ENCODE data around the gene RRP1.

The RRP1 gene

DNA sequence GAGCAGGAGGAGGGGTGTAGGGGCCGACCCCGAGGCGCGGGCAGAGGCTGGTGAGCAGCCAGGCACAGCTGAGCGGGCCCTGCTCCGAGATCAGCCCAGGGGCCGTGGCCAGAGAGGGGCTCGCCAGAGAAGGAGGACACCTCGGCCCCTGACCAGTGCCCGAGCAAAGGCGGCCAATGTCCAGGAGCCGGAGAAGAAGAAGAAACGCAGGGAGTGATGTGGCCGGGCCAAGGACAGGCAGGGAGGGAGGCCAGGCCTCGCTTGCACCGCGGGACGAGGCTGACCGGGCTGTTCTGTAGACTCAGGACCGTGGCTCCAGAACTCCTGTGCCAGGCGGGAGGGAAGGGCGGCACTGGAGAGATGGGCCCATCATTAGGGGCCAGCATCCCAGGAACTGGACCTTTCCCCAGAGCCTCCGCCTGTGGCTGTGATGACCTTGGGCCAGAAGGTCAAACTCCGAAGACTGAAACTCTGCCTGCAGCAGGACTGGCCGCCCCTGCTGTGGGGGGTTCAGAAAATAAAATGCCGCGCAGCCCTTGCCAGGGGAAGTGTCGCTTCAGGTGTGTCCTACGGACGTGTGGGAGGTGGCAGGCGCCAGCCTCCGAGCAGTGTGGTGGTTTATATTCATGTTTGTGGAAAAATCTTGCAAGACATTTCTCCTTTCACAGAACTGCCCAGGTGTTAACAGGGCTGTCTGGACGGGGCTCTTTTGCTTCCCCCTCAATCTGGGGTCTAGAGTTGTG lies 14.4 kb downstream of the RRP1 start:
- no peak for DNase-seq

DNA sequence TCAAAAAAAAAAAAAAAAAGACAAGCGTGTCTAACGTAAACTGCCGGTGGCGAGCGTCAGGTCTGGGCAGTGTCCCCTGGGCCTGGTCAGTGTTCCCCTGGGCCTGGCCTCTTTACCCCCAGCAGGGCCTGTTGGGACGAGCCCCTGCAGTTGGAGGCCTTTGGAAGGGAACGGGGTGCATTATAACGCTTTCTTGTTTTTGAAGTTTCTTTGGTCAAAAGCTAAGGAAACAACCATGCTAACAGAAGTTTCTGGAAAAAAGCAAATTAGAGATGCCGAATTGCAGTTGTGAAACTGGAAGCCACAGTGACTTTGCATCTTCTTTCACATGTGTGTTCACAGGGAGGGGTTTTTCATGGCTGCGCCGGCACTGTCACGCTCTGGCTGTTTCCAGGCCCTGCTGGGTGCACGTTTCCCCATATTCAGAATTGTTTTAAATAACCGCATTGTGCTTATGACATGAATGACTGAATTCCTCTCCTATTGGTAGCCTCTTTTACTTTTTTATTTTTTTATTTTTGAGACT lies 16.0 kb downstream of the RRP1 start:
- no peak for DNase-seq

DNA sequence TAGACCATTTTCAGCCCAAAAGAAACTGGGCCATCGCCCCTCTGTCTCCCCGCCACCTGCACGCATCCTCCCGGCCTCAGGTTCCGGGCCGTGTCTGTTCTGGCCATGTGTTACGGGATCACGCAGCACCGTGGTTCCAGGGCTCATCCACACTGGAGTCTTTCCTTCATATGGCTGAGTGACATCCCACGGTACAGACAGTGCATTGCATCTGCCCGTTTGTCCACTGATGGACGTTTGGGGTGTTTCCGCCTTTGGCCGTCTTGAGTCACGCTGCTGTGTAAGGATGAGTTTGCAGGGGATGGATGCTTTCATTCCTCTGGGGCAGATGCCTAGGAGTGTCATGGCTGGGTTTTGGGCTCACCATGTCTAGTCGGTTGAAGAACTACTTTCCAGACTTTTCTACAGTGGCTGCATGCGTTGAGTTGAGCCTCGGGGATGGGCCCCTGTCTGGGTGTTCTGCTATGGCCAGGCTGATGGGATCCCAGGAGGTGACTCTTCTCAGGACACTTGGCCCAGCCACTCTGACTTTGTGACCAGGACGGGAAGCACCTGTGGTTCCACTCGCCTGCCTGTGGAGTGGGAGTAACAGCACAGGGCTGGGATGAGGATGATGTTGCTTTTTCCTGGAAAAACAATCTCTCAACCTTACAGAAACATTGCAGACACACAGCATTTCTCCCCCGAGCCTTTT lies 16.8 kb downstream of the RRP1 start:
- no peak for DNase-seq

DNA sequence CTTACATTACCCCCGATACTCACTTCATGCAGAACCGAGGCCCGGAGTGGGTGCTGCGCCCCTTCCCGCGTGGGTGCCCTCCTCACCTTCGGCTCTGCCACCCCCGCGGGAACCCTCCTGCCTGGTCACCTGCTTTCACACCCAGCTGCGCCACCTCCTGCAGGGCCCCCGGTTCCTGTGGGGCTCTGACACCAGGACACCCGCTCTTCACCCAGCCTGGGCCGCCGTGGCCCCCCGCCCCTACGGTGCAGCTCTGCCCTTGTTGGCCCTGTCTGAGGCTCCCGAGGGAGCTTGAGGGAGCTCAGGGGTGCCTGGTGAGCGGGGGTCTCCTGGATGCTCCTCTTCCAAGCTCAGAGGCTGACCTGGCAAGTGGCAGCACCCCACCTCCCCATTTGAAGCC lies 19.0 kb downstream of the RRP1 start:
- DNase-seq: no peak

DNA sequence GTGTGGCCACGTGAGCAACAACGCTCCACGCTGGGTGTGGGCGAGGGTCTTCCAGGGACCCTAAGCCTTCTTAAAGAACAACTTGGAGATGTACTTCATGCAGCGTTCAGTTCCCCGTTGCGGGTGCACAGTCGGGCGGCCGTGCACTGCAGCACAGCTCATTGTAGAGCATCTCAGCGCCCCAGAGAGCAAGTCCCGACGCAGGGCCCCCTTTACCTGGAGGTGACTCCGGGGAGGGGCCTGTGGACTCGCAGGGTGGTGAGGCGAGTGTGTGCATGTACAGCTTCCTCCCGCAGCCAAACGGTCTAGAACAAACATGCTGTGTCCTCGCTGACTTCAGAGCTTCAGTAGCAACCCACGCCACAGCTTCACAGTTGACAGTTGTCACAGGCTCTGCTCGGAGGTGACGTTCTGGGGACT lies 19.5 kb downstream of the RRP1 start:
- no peak for DNase-seq

DNA sequence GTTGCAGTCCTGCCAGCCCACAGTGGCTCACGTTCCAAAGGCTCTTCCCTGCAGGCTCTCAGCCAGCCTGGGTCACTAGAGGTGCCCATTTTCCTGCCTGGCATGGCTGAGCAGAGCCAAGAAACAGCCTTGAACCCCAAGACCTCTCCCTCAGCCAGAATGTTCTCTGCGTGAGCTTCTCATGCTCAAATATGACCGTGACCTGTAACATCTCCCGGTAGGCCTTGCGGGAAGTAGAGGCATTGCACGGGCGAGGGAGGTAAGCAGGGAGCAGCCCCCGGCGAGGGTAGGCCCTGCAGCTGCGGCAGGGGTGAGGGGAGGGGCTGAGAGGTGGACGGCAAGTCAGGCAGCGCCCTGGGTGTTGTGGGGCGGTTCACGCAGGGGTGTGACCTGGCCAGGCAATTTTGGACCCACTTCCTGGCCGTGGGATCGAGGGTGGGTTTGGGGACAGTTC lies 20.0 kb downstream of the RRP1 start:
- no peak for DNase-seq

DNA sequence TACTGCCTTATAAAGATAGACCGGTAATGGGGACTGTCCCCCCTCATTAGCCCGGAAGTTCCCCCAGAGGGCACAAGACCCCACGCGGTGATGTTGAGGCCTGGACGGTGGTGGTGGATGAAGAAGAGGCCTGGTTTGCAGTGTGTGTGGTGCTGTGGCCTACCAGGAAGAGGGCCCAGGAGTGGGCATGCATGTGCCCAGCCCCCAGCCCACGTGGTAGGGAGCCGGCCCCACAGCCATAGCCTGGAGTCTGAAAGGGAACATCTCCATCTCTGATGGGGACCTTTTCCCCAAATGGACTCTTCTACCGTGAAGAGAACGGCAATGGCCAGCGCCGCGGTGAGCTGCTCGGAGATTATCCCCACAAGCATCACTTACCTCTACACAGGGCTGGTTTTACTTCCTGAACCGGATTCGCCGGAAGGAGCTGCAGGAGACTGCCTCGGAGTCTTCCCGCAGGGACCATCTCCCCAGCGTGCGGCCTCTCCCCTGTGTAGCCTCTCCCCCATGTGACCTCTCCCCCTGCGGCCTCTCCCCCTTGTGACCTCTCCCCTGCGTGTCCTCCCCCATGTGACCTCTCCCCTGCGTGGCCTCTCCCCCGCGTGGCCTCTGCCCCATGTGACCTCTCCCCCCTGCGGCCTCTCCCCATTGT lies 20.6 kb downstream of the RRP1 start:
- DNase-seq: no peak

DNA sequence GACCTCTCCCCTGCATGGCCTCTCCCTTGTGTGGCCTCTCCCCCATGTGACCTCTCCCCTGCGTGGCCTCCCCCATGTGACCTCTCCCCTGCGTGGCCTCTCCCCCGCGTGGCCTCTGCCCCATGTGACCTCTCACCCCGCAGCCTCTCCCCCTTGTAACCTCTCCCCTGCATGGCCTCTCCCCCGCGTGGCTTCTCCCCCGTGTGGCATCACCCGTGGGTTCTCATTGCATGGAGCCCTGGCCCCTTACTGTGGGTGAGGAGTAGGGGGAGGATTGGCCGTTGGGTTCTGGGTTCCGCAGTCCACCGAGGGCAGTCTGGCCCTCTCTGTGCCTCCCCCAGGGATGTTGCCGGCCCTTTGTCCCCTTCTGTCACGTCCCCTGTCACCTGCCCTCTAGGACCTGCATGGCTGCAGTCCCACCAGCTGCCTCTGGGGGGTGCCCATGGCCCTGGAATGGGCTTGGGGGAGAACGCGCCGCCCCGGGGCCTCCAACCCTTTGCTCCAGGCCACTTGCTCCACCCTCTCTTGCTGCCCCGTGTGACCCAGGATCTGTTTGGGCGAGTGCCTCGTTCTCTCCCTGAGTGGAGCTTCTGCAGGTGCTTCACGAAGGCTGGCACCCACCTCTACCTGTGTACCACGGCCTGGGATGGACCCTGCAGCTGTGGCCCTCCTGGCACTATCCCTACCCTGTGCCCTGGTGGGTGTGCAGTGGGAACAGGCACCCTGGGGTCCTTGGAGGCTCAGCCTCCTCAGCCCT lies 21.3 kb downstream of the RRP1 start:
- DNase-seq: peak; percentile 26 to 49

DNA sequence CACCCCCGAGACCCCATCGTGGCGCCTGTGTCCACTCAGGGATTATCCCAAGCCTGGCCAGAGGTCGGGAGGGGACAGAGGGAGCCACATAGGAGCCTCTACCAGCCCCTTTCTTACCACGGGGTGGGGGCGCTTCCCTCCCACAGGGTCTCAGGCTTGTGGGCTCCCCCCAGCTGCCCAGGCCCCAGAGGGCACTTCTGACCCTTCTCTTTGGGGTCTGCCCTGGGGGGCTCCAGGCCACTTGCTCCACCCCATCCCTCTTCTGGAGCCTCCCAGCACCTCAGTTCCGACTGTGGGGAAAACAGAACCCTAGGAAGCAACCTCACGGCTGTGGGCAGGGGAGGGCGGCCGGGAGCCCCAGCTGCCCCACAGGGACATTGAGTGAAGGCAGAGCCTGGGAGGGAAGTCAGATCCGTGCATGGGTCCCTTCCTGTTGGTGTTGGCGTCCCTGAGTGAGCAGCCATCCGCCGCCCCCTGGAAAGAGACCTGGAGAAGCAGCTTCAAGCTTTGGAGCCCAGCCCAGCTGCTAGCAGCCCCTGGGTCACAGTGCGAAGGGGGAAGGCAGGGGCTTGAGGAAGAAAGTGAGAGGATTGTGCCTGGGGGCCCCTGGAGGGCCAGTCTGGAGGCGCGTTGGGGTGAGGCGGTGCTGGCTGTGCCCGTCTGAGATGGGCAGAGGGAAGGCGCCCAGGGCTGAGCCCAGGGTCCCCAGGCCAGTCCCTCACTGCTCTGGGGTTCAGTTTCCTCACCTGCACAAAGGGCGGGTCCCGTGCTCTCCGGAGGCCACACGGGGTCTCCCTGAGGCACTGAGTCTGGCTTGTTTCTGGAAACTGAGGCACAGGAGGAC lies 22.1 kb downstream of the RRP1 start:
- no peak for DNase-seq

DNA sequence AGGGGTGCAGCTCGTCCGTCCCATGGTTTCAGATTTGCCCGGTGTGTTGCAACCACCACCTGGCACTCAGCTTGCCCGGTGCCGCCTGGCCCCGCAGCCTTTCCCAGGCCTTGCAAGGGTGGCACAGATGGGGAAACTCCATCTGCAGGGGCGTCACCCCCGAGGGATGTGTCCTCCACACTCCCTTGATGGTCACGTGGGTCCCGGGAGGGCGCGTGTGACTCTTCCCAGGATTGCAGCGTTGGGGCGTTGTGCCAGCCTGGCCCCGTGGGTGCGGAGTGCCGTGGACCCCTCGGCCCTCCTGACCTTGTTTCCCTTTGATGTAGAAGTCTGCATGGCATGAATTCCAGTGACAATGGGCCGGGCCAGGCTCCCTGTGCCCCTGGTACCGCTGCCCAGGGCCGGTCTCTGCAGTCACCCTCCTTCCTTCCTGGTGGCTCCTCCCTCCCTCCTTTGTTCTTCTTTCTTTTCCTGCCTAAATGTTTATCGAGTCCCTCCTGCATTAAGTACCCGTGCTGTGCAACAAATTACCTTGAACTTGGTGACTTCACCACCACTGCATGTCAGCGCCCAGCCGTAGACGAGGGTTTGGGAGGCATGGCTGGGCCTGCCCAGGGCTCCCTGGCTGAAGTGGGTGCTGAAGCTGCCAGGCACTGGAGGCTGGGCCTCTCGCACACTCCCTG lies 22.9 kb downstream of the RRP1 start:
- peak; percentile 44 to 59 for DNase-seq

DNA sequence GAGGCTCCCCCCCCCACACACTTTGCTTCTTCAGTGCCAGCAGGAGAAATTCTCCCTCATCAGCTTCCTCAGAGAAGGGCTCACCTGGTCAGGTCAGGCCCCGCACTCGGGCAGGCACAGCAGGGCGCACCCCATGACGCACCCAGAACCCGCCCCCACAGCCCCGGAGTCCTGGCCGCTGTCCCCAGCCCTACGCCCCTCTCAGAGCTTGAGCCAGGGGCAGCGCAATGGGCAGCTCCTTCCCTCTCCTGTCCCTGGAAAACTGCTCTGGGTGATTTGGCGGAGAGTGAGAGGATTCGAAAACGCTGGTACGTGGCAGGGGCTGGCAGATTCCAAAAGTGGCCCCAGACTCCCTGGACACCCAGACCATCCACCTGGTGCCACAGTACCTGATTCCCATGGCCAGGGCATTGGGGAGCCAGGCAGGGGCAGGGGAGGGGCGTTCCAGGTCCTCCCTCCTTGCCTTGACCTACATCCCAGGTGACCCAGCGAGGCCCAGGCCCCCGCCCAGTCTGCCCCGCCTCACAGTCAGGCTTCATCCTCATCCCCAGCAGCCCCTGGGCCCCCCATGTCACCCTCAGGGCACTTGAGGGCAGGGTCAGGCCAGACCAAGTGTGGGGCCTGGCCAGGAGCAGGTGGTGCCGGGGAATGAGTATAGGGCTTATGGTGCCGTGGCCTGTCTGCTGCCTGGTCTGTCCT lies 23.7 kb downstream of the RRP1 start:
- DNase-seq: no peak

DNA sequence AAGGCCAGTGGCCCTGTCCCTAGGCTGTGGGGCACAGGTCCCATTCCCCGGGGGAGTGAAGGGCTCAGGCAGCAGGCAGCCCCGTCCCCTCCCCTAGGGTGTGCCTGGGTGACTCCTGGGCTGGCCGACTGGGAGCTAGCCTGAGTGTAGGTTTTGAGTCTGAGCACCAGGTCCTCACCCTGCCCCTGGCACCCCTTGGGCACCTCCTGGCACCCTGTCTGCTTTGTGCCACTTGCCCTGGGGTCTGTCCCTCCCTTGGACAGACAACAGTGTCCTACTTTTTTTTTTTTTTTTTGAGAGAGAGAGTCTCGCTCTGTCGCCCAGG lies 24.2 kb downstream of the RRP1 start:
- DNase-seq: no peak

DNA sequence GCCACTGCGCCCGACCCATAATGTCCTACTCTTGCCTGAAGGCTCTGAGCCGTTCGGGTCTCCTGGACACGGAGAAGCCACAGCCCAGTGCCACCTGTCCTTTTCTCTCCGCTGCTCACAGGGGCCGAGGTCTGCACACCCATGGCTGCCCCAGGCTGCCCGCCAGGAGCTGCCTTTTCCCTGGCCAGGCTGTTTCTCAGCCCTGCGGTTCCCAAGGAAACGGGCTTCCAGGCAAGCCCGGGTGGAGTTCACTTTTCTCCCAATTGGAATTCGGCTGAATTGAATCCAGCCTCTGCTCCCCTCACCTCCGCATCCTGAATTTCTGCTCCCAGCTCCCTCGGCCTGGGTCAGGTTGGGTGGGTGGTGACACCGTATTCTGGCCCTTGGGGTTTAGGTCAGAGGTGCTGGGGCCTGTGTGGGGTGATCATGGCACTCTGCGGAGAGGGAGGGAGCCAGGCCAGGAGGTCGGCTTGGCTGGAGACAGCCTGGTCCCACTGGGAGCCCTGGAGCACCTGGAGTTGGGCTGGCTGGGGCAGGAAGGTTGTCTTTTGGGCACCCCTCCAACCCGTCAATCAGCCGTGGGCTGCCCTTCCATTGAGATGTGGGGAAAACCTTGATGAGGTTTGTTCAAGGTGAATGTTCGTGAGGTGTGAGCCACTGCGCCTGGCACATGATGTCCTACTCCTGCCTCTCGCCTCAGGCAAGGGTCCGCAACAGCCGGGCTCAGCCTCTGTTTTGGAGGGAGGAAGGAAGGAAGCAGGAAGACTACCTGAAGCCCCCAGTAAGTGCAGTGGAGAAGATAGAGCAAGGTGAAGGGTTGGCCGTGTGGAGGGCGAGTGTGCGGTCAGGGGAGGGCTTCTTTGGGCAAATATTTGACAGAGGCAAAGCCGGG lies 25.1 kb downstream of the RRP1 start:
- no peak for DNase-seq

DNA sequence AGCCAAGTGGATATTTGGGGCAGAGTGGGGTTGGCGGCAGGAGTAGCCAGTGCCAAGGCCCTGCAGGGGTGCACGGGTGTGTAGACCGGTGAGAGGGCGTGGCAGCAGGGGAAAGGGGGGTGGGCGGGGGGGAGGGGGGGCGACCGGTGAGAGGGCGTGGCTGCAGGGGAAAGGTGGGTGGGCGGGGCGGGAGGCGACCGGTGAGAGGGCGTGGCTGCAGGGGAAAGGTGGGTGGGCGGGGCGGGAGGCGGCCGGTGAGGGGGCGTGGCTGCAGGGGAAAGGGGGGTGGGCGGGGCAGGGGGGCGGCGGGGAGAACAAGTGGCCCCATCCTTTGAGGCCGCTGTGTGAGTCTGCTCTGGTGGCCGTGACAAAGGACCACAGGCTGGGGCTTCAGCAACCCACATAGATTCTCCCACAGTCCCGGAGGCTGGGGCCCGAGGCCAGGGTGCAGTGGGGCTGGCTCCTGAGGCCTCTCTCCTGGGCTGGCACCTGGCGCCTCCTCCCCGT lies 25.8 kb downstream of the RRP1 start:
- DNase-seq: peak in 1 of 2 experiments; percentile 45

DNA sequence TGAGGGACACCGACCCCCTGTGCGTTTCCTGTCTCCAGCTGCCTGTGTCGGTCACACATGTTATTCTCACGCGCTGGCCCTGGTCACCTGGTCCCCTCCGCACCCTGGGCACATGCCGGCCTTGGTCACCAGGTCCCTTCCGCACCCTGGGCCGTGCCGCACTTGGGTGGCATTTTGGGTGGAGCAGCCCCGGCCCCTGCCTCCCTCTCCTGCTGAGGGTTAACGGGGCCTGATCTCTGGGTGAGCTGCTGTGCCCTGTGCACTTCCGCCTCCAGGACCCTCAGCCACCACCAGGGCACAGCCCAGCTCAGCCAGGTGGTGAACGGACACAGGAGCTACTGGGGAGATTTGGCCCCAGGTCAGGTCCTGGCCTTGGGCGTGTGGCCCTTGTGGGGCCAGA lies 26.6 kb downstream of the RRP1 start:
- DNase-seq: no peak

DNA sequence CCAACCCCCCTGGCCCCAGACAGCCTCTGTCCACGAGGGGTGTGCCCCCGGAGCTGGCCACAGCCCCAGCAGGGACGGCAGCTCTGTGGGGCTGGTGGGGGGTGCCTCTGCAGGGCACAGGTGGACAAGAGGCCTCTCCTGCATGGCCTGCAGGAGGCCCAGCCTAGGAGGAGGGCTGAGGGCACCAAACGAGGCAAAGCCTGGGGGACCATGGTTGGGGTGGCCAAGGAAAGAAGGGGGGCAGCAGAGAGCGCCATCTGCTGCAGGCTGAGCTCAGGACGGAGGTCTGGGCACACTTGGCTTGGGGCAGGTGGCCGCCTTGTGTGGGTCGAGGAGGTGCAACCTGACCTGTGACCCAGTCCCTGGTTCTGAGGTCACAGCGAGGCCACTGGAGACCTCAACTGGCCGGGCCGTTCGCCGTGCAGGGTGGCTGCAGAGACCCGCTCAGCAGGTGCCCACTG lies 27.3 kb downstream of the RRP1 start:
- no peak for DNase-seq

DNA sequence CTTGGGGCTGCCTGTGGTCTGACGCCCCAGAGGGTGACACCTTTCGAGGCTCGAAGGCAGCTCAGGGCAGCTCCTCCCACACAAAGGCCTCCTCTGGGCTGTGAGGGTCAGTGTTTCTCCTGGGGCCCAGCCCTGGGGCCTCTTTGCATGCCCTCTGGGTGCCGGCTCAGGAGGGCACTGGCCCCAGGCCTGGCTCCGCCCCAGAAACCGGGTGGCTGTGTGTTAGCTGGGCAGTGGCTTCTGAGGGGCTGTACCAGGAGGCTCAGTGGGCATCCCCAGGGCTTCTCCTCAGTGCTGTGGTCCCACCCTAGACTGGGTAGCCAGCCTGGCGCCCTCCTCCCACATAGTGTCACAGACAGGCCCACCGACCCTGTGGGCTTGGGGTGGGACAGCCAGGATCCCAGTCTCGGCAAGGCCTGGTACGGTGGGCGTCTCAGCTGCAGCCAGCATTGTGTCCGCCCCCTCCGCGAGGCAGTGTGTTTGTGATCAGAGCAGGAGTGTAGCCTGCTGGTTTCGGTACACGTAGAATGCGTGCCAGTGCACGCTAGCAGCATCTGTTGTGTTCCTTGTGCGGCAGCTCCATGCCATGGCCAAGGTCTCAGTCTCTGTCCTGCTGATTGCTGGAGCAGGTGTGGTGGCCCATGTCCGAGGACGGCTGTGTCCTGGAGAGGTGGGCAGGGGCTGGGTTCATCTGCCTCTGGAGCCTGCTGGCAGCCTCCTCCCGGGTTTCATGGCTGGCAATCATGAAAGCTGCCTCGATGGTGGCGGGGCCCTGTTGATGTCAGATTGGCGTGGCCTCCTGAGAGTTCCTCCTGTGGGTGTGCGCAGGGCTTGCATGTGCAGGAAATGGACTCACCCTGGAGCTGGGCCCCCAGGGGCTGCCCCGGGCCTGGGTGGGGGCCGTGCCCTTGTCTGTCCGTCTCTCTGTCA lies 28.0 kb downstream of the RRP1 start:
- no peak for DNase-seq

DNA sequence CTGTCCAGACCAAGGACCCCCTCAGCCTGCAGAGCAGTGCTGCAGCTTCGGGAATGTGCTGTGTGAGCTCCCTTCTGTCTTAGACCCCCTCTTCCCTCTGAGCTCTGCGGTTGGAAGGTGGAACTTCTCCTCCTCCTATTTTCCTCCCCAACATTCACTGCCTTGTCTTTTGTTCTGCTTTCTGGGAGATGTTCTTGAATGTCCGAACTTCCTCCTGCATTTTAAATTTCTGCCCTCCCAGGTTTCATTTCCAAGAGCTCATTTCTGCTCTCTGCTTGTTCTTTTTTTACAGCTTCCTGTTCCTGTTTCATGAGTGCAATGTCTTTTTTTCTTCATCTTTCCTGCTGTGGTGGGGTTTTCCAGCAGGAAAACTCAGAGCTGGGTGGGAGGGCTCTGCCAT lies 29.3 kb downstream of the RRP1 start:
- no peak for DNase-seq
